ENCODE measurements around the gene ZNF610.
A peak's percentile ranks its signal among the peaks of the same experiment; 100 is the strongest.

The ZNF610 gene

DNA sequence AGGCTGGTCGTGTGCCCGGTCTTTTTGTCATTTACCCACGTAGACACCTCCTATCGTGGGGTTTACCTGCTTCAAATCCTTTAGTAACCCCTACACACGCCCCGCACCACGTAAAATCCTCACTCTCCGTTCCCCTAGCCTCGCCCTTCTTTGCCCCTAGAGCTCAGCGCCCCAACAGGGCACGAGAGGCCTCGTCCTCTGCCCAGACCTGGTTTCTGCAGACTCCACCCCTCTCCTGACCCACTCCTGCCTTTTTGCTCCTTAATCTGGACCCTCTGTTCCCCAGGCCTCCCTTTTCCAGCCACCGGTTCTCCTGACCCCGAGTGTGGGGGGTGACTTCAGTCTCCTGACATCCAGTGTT, 62.0 kb downstream of the ZNF610 start:
- peaks cover 10% of the 10 kb centered on the region for H3K36me3 ChIP-seq (ENCODE audit: control insufficient read depth, insufficient read depth, low read length)
- H3K27me3 ChIP-seq (ENCODE audit: control insufficient read depth, insufficient read depth, low read length): no peaks in the 10 kb centered on the region
- no peak overlapping the region for H3K27ac ChIP-seq (ENCODE audit: low read depth, low read length)
- peak overlapping the region; percentile 44; the same call in 1 of the 2 replicates for H3K9ac ChIP-seq (ENCODE audit: low read depth, low read length)
- peaks cover 23% of the 10 kb centered on the region for H3K9me3 ChIP-seq (ENCODE audit: control insufficient read depth, insufficient read depth, low read length)
- H3K4me3 ChIP-seq (ENCODE audit: low read depth, low read length): peak overlapping the region; percentile 73
- H3K4me1 ChIP-seq (ENCODE audit: control insufficient read depth, insufficient read depth, low read length): no peaks in the 10 kb centered on the region

GRCh38 chr19:52410276-52410675, 74.2 kb downstream of the ZNF610 start:
- H3K9me3 ChIP-seq (ENCODE audit: control insufficient read depth, insufficient read depth, low read length): peaks cover 83% of the 10 kb centered on the region

DNA sequence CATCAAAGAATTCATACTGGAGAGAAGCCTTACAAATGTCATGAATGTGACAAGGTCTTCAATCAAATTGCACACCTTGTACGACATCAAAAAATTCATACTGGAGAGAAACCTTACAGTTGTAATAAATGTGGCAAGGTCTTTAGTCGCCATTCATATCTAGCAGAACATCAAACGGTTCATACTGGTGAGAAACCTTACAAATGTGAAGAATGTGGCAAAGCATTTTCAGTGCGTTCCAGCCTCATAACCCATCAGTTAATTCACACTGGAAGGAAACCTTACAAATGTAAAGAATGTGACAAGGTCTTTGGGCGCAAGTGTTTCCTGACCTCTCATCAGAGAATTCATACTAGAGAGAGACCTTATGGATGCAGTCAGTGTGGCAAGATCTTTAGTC, 79.7 kb downstream of the ZNF610 start:
- Histone ChIP-seq H3K36me3 (ENCODE audit: control insufficient read depth, insufficient read depth, low read length) (no peaks in the 10 kb centered on the region), H3K27me3 (ENCODE audit: control insufficient read depth, insufficient read depth, low read length) (no peaks in the 10 kb centered on the region), H3K9me3 (ENCODE audit: control insufficient read depth, insufficient read depth, low read length) (peaks cover 83% of the 10 kb centered on the region)

More at GRCh38 chr19:52410276-52410675, 74.2 kb downstream of the ZNF610 start:
- Histone ChIP-seq H3K27me3 (ENCODE audit: control insufficient read depth, insufficient read depth, low read length) (no peaks in the 10 kb centered on the region), H3K27ac (ENCODE audit: low read depth, low read length) (no peak overlapping the region), H3K36me3 (ENCODE audit: control insufficient read depth, insufficient read depth, low read length) (peaks cover 9% of the 10 kb centered on the region; the same call in 1 of the 2 replicates), H3K4me3 (ENCODE audit: low read depth, low read length) (no peak overlapping the region), H3K9ac (ENCODE audit: low read depth, low read length) (no peak overlapping the region), H3K4me1 (ENCODE audit: control insufficient read depth, insufficient read depth, low read length) (no peaks in the 10 kb centered on the region)

More for the DNA sequence above, 79.7 kb downstream of the ZNF610 start:
- Histone ChIP-seq H3K9ac (ENCODE audit: low read depth, low read length) (no peak overlapping the region), H3K4me3 (ENCODE audit: low read depth, low read length) (no peak overlapping the region), H3K4me1 (ENCODE audit: control insufficient read depth, insufficient read depth, low read length) (no peaks in the 10 kb centered on the region), H3K27ac (ENCODE audit: low read depth, low read length) (no peak overlapping the region)
